GM12878 (cell line): Measurements from ENCODE around the gene DNAJC18. TPM values are rescaled to one million over a fixed set of nuclear protein-coding genes. Genes with fewer than 3 reads are reported as not detected.

Source experiments
- ATAC-seq: fragments of 200-7000 bp; cut with Tn5 transposase; 3 replicates; pipeline ENCODE4 v1.9.1; 2020; ENCODE audit warnings: mild to moderate bottlenecking, moderate library complexity
- BruUV-seq: library from RNA; stranded (reverse); fragments of 400-500 nt; replicated peaks from 2 replicates; lab custom pipeline; 2021; lab: Mats Ljungman, UMichigan
- CTCF ChIA-PET: fragments of 300-600 bp; sonication (Branson Sonifier 250); formaldehyde crosslinking; extraction: SDS; loops from one replicate; lab custom pipeline; 2021; ENCODE audit warnings: inconsistent platforms; lab: Yijun Ruan, JAX
- POLR2A ChIA-PET: fragments of 350-600 bp; formaldehyde crosslinking; extraction: SDS; loops from one replicate; lab custom pipeline; 2021; ENCODE audit warnings: inconsistent platforms; lab: Charles Lee
- RAD21 ChIA-PET: fragments of 300-600 bp; sonication (Branson Sonifier 250); formaldehyde crosslinking; loops from one replicate; lab custom pipeline; 2023; ENCODE audit warnings: antibody characterized with exemption; ENCODE audit not compliant: unreplicated experiment; lab: Charles Lee
- SMC1A ChIA-PET: fragments of 300-600 bp; sonication (Branson Sonifier 250); formaldehyde crosslinking; loops from one replicate; lab custom pipeline; 2023; ENCODE audit not compliant: unreplicated experiment, uncharacterized antibody; lab: Charles Lee
- DNase-seq: peaks from one replicate; pipeline ENCODE4 v3.0.0-alpha.2; 2011; ENCODE audit warnings: low read depth, low spot score
- FAIRE-seq: peaks from 3 replicates; lab custom pipeline; 2011; peaks lifted over from hg19 to GRCh38; lab: Jason Lieb, UNC
- H2AFZ ChIP-seq: 2 replicates; pipeline ENCODE4 v1.6.0; 2011; ENCODE audit warnings: low read depth, low read length, control low read depth; ENCODE audit not compliant: control insufficient read depth
- H3K27ac ChIP-seq: 2 replicates; pipeline ENCODE4 v1.5.1; 2011; ENCODE audit warnings: control low read depth; ENCODE audit not compliant: control insufficient read depth, insufficient read depth
- H3K27me3 ChIP-seq, 2 experiments: replicated peaks in 1 of 2; 2 replicates each; pipeline versions ENCODE4 v1.6.0 to v1.6.1; 2011; ENCODE audit warnings: low read length in 1 of 2; ENCODE audit not compliant: control insufficient read depth in 2 of 2, insufficient read depth in 2 of 2
- H3K36me3 ChIP-seq, 2 experiments: 2 replicates each; pipeline ENCODE4 v1.5.1; 2011; ENCODE audit warnings: low read length in 1 of 2; ENCODE audit not compliant: control insufficient read depth in 2 of 2, insufficient read depth in 2 of 2
- H3K4me1 ChIP-seq: 2 replicates; pipeline ENCODE4 v1.6.1; 2011; ENCODE audit warnings: mild to moderate bottlenecking, low read length, moderate library complexity, mixed read lengths; ENCODE audit not compliant: control insufficient read depth, insufficient read depth
- H3K4me2 ChIP-seq: 2 replicates; pipeline ENCODE4 v1.6.0; 2011; ENCODE audit warnings: control low read depth; ENCODE audit not compliant: control insufficient read depth, insufficient read depth
- H3K4me3 ChIP-seq: fragments of 200-600 bp; sonication (generic); 2 replicates; pipeline ENCODE4 v1.5.1; 2016
- H3K79me2 ChIP-seq: 2 replicates; pipeline ENCODE4 v1.6.0; 2011; ENCODE audit warnings: low read length; ENCODE audit not compliant: control insufficient read depth, insufficient read depth
- H3K9ac ChIP-seq: 2 replicates; pipeline ENCODE4 v1.8.0; 2011; ENCODE audit warnings: low read length, control low read depth, mixed read lengths; ENCODE audit not compliant: control insufficient read depth, insufficient read depth
- H3K9me3 ChIP-seq: replicated peaks from 3 replicates; pipeline ENCODE4 v1.5.1; 2011; ENCODE audit warnings: mild to moderate bottlenecking, low read length; ENCODE audit not compliant: control insufficient read depth, insufficient read depth
- H4K20me1 ChIP-seq: 2 replicates; pipeline ENCODE4 v1.6.0; 2011; ENCODE audit not compliant: control insufficient read depth, insufficient read depth
- E2F4 ChIP-seq: IDR thresholded peaks from 2 replicates; pipeline ENCODE4 v1.6.1; 2012; ENCODE audit warnings: low read depth, low read length, improper control_type of control experiment
- EP300 ChIP-seq, 2 experiments: fragments of 150-350 bp in 1 of 2; IDR thresholded peaks; 2 replicates each; pipeline ENCODE4 v1.6.1; 2011 to 2012; ENCODE audit warnings: low read depth in 2 of 2, low read length in 2 of 2, borderline replicate concordance in 1 of 2, improper control_type of control experiment in 1 of 2, inconsistent platforms in 1 of 2; ENCODE audit not compliant: control insufficient read depth in 1 of 2
- FOS ChIP-seq: IDR thresholded peaks from 3 replicates; pipeline ENCODE4 v1.6.1; 2011; ENCODE audit warnings: borderline replicate concordance; ENCODE audit not compliant: insufficient read length; ENCODE audit errors: extremely low read depth
- IKZF2 ChIP-seq, 2 experiments: fragments of 450-650 bp; IDR thresholded peaks; 2 replicates each; pipeline ENCODE4 v1.6.1; 2017; ENCODE audit warnings: mild to moderate bottlenecking in 2 of 2, moderate library complexity in 2 of 2
- MAX ChIP-seq: IDR thresholded peaks from 2 replicates; pipeline ENCODE4 v1.6.1; 2012; ENCODE audit warnings: low read depth, low read length, improper control_type of control experiment
- MTA2 ChIP-seq: fragments of 450-650 bp; IDR thresholded peaks from 2 replicates; pipeline ENCODE4 v1.6.1; 2016; ENCODE audit warnings: low read depth, mild to moderate bottlenecking, moderate library complexity
- MTA3 ChIP-seq: IDR thresholded peaks from 2 replicates; pipeline ENCODE4 v1.6.1; 2012; ENCODE audit warnings: low read length, inconsistent platforms, borderline replicate concordance
- NFYB ChIP-seq: IDR thresholded peaks from 2 replicates; pipeline ENCODE4 v1.6.1; 2011; ENCODE audit warnings: low read depth, mild to moderate bottlenecking, low read length, improper control_type of control experiment, moderate library complexity; ENCODE audit not compliant: insufficient read depth
- POLR2A ChIP-seq: IDR thresholded peaks from 2 replicates; pipeline ENCODE4 v1.6.1; 2011; ENCODE audit warnings: low read depth, mild to moderate bottlenecking, low read length
- SREBF1 ChIP-seq: IDR thresholded peaks from 2 replicates; pipeline ENCODE4 v1.6.1; 2012; ENCODE audit warnings: mild to moderate bottlenecking, low read length
- WGBS: methylation state at CpG from one replicate; pipeline ENCODE4 v1.1.6; 2016; ENCODE audit warnings: low lambda C conversion rate; ENCODE audit not compliant: insufficient replicate concordance, insufficient coverage; ENCODE audit errors: missing lambda C conversion rate; 5-methylcytosine and 5-hydroxymethylcytosine counted together
- in situ Hi-C: fragments of 300-500 bp; cut with MboI; formaldehyde crosslinking; loops from 9 replicates; pipeline ENCODE4 v1.14.3; 2018; ENCODE audit warnings: mixed read lengths
- intact Hi-C: fragments of 100-400 bp; cut with micrococcal nuclease; formaldehyde crosslinking; loops from one replicate; pipeline ENCODE4 v1.14.2; 2022; ENCODE audit not compliant: unreplicated experiment
- polyA plus RNA-seq, 11 experiments: library from polyadenylated mRNA; depleted of rRNA in 4 of 11; unstranded in 6 of 11; stranded (reverse) in 5 of 11; fragments of >200 nt; fragmentation: Nextera tagmentation in 4 of 11; fragmentation: Illumina TruSeq in 1 of 11; extraction: Ambion mirVana in 4 of 11; extraction: Trizol in 1 of 11; gene quantifications; 1 replicate in 1 of 11; 2 replicates in 10 of 11; pipeline versions ENCODE4 v1.2.1 to v1.2.3, GENCODE V29; 2011 to 2016; ENCODE audit warnings: inconsistent platforms in 2 of 11, missing spikeins in 2 of 11, low read depth in 1 of 11
- total RNA-seq, 4 experiments: library from RNA; depleted of rRNA in 3 of 4; stranded (reverse); fragments of >200 nt in 3 of 4; fragmentation: Illumina TruSeq in 1 of 4; extraction: Trizol in 1 of 4; gene quantifications; 2 replicates each; pipeline versions ENCODE4 v1.2.1 to v1.2.3, GENCODE V29; 2013 to 2021
- TF ChIP-seq, protein P1 (sequence below): fragments of 450-650 bp; formaldehyde crosslinking; IDR thresholded peaks from 2 replicates; pipeline ENCODE4 v1.4.0; 2020; ENCODE audit warnings: mild to moderate bottlenecking, moderate library complexity
- TF ChIP-seq, protein P2 (sequence below): IDR thresholded peaks from 2 replicates; pipeline ENCODE4 v1.6.1; 2011; ENCODE audit warnings: borderline replicate concordance, low read depth, mild to moderate bottlenecking, moderate library complexity, low read length; ENCODE audit not compliant: insufficient read depth, poor library complexity, severe bottlenecking
- TF ChIP-seq, protein P3 (sequence below): fragments of 450-650 bp; IDR thresholded peaks from 2 replicates; pipeline ENCODE4 v1.6.1; 2017; ENCODE audit warnings: mild to moderate bottlenecking, moderate library complexity

The DNAJC18 gene
- total and polyA plus RNA-seq, 10 of the 15 experiments (the other 5 are each of a cell fraction or from before 2014, with no cell fraction given): 6.4 to 26.7 (median 17.7) TPM

DNA sequence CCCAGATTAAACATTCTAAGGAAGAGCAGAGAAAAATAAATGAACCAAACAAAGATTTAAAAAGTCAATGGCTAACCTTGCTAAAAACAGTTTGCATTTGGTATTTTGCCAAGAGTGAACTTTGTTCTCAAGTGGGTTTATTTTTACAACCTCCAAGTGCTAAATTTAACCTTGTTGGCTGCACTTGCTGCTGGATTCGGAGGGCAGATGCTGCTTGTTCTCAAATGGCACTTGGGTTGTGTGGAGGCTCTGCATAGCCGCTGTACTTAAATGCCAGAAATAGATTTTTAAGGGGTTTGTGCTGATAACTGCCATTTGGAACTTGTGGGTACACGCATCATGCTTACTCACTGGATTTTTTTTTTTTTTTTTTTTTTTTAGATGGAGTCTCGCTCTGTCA is 22.1 kb downstream of the DNAJC18 start:
- Histone ChIP-seq H3K4me3 (no peak overlapping the region), H3K27ac (no peak overlapping the region), H3K36me3 (peaks cover 0 to 3% of the 10 kb centered on the region in 2 experiments; a peak in 1 of 4 replicates), H3K9ac (no peak overlapping the region), H3K27me3 (no peaks in the 10 kb centered on the region), H3K9me3 (no peaks in the 10 kb centered on the region), H2AFZ (no peak overlapping the region), H4K20me1 (no peaks in the 10 kb centered on the region), H3K79me2 (no peaks in the 10 kb centered on the region), H3K4me1 (peaks cover 21% of the 10 kb centered on the region), H3K4me2 (no peak overlapping the region)
- RAD21 ChIA-PET: interaction anchor here (1.4 to 9.2 kb wide), 3 partner anchors 96 to 166 kb away, joined by 4 to 241 read pairs (median 19); no protein-coding TSS in a partner anchor
- CTCF ChIA-PET: interaction anchor here (1.0 to 9.5 kb wide), 2 partner anchors 98 to 346 kb away, joined by 3 to 491 read pairs; no protein-coding TSS in a partner anchor
- in situ Hi-C loops: no loop called here
- BruUV-seq: no TSS peak
- ATAC-seq (no peak), FAIRE-seq (no peak), DNase-seq (no peak)
- 96% methylated on average over 4 of the region's 4 CpGs for WGBS
- POLR2A ChIA-PET: interaction anchor here (0.7 to 3.4 kb wide), 3 partner anchors 10 to 21 kb away, joined by 3 to 14 read pairs (median 5); partner anchors contain the start of genes DNAJC18 and SPATA24
- intact Hi-C loops: no loop called here
- SMC1A ChIA-PET: interaction anchor here (0.9 to 4.4 kb wide), 5 partner anchors 8 to 98 kb away, joined by 3 to 105 read pairs (median 3); no protein-coding TSS in a partner anchor
- no peak for TF ChIP-seq MAX
- no peak for TF ChIP-seq NFYB
- TF ChIP-seq, protein P1, sequence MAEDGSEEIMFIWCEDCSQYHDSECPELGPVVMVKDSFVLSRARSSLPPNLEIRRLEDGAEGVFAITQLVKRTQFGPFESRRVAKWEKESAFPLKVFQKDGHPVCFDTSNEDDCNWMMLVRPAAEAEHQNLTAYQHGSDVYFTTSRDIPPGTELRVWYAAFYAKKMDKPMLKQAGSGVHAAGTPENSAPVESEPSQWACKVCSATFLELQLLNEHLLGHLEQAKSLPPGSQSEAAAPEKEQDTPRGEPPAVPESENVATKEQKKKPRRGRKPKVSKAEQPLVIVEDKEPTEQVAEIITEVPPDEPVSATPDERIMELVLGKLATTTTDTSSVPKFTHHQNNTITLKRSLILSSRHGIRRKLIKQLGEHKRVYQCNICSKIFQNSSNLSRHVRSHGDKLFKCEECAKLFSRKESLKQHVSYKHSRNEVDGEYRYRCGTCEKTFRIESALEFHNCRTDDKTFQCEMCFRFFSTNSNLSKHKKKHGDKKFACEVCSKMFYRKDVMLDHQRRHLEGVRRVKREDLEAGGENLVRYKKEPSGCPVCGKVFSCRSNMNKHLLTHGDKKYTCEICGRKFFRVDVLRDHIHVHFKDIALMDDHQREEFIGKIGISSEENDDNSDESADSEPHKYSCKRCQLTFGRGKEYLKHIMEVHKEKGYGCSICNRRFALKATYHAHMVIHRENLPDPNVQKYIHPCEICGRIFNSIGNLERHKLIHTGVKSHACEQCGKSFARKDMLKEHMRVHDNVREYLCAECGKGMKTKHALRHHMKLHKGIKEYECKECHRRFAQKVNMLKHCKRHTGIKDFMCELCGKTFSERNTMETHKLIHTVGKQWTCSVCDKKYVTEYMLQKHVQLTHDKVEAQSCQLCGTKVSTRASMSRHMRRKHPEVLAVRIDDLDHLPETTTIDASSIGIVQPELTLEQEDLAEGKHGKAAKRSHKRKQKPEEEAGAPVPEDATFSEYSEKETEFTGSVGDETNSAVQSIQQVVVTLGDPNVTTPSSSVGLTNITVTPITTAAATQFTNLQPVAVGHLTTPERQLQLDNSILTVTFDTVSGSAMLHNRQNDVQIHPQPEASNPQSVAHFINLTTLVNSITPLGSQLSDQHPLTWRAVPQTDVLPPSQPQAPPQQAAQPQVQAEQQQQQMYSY (CRISPR knock-in tag): no peak
- TF ChIP-seq, protein P2, sequence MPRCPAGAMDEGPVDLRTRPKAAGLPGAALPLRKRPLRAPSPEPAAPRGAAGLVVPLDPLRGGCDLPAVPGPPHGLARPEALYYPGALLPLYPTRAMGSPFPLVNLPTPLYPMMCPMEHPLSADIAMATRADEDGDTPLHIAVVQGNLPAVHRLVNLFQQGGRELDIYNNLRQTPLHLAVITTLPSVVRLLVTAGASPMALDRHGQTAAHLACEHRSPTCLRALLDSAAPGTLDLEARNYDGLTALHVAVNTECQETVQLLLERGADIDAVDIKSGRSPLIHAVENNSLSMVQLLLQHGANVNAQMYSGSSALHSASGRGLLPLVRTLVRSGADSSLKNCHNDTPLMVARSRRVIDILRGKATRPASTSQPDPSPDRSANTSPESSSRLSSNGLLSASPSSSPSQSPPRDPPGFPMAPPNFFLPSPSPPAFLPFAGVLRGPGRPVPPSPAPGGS: no peak
- TF ChIP-seq EP300 (IDR thresholded peaks at IDR 0.05; ENCODE audit: borderline replicate concordance in 1 of 2, control insufficient read depth in 1 of 2, low read depth in 2 of 2, low read length in 2 of 2): no peak
- no peak for TF ChIP-seq IKZF2 (IDR thresholded peaks at IDR 0.05)
- TF ChIP-seq E2F4: no peak
- TF ChIP-seq MTA2: no peak
- TF ChIP-seq, protein P3, sequence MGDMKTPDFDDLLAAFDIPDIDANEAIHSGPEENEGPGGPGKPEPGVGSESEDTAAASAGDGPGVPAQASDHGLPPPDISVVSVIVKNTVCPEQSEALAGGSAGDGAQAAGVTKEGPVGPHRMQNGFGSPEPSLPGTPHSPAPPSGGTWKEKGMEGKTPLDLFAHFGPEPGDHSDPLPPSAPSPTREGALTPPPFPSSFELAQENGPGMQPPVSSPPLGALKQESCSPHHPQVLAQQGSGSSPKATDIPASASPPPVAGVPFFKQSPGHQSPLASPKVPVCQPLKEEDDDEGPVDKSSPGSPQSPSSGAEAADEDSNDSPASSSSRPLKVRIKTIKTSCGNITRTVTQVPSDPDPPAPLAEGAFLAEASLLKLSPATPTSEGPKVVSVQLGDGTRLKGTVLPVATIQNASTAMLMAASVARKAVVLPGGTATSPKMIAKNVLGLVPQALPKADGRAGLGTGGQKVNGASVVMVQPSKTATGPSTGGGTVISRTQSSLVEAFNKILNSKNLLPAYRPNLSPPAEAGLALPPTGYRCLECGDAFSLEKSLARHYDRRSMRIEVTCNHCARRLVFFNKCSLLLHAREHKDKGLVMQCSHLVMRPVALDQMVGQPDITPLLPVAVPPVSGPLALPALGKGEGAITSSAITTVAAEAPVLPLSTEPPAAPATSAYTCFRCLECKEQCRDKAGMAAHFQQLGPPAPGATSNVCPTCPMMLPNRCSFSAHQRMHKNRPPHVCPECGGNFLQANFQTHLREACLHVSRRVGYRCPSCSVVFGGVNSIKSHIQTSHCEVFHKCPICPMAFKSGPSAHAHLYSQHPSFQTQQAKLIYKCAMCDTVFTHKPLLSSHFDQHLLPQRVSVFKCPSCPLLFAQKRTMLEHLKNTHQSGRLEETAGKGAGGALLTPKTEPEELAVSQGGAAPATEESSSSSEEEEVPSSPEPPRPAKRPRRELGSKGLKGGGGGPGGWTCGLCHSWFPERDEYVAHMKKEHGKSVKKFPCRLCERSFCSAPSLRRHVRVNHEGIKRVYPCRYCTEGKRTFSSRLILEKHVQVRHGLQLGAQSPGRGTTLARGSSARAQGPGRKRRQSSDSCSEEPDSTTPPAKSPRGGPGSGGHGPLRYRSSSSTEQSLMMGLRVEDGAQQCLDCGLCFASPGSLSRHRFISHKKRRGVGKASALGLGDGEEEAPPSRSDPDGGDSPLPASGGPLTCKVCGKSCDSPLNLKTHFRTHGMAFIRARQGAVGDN: no peak
- TF ChIP-seq FOS: no peak
- TF ChIP-seq POLR2A: no peak
- no peak for TF ChIP-seq SREBF1
- no peak for TF ChIP-seq MTA3
